Fibroblast of skin of right quadriceps (primary cell): ENCODE measurements around the gene MAP3K2.
A peak's percentile ranks its signal among the peaks of the same experiment; 100 is the strongest.
"Not testable (repeated sequence)": the region's sequence is repeated elsewhere in the genome, so short reads cannot be mapped to it uniquely, and the experiment has no call there.

Source experiments
- DNase-seq: peaks from one replicate; pipeline ENCODE4 v3.0.0-alpha.2; 2013

The MAP3K2 gene

GRCh38 chr2:127379712-127380355 lies 7.9 kb downstream of the MAP3K2 start:
- DNase-seq: no peak

DNA sequence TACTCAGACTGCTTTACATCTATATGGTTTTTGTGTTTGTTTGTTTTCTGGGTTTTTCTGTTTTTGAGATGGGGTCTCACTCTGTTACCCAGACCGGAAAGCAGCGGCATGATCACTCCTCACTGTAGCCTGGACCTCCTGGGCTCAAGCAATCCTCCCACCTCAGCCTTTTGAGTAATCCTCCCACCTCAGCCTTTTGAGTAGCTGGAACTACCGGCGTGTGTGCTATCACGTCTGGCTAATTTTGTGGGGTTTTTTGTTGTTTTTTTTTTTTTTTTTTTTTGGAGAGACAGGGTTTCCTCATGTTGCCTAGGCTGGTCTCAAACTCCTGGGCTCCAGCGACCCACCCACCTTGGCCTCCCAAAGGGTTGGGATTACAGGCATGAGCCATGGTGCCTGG lies 9.1 kb downstream of the MAP3K2 start:
- no peak for DNase-seq

DNA sequence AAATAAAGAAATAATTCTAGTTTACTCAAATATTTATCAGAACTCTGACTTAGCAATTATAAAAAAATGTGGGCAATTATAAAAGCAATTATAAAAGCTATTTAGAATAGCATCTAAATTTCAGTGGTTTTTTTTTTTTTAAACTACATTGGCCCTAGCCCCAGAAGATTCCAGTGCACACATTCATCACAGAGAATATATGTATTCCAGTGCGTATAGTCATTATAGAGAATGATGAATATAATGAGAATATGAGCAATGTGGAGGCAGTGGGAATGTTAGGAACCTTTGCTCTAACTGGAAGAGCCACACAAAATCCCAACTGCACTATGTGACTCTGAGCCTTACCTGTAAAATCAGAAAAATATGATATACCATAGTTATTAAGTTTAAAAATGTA lies 10.5 kb downstream of the MAP3K2 start:
- DNase-seq: peak; percentile 51

DNA sequence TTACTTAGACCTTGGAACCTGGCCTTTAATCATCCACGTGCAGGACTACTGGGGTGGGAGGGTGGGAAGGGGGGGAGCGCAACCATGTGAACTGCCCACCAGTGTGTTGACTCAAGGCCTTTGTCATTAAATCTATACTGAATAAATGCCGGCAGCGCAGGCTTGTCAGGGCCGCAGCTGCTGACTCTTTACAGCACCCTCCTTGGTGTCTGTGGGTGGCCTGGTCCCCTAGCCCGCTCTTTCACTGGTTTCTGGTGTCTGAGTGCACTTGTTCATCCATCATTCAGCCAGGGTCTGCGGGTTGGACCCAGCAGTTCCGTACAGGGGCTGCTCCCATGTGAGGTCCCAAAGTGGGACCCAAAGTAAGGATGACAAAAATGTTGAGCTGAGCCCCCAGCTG lies 11.5 kb downstream of the MAP3K2 start:
- no peak for DNase-seq

- DNase-seq: no peak
These were observed 14.3 kb downstream of the MAP3K2 start for GRCh38 chr2:127373362-127374083.

GRCh38 chr2:127371037-127371436 lies 16.7 kb downstream of the MAP3K2 start:
- no peak for DNase-seq

DNA sequence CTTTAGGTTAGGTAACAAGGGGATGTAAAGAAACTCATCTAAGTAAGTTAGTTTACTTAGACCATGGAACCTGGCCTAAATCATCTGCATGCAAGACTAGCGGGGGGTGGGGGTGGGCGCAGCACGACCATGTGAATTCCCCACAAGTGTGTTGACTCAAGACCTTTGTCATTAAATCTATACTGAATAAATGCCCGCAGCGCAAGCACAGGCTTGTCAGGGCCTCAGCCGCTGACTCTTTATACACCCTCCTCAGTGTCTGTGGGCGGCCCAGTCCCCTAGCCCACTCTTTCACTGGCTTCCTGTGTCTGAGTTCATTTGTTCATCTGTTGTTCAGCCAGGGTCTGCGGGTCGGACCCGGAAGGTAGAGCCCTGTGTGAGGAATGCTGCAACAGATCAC lies 17.8 kb downstream of the MAP3K2 start:
- no peak for DNase-seq

- DNase-seq: peak; percentile 52
These were observed 22.5 kb downstream of the MAP3K2 start for GRCh38 chr2:127365211-127365643.

DNA sequence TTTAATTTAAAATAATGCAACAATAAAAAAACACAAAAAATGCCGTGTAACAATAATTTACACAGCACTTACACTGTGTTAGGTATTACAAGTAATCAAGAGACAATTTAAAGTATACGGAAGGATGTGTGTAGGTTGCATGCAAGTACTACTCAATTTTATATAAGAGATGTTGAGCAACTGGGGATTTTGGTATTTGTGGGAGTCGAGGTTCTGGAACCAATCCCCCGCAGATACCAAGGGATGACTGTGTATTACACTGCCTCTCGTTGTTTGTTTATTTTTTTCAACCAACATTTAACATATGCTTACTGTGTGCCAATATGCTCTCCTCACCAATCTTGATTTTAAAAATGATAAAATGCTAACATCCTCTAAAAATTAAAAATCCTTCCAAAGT lies 24.8 kb downstream of the MAP3K2 start:
- peak; percentile 33 for DNase-seq

- DNase-seq: peak; percentile 24
These were observed 25.6 kb downstream of the MAP3K2 start for GRCh38 chr2:127361929-127362885.

- no peak for DNase-seq
These were observed 27.5 kb downstream of the MAP3K2 start for GRCh38 chr2:127360242-127360641.

DNA sequence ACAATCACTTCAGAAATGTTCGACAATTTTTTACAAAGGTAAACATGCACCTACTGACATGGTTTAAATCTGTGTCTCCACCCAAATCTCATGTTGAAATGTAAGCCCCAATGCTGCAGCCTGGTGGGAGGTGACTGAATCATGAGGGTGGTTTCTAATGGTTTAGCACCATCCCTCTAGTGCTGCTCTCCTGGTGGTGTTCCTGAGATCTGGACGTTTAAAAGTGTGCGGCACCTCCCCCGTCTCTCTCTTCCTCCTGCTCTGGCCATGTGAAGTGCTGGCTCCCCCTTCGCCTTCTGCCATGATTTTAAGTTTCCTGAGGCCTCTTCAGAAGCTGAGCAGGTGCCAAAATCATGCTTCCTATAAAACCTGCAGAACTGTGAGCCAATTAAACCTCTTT lies 28.3 kb downstream of the MAP3K2 start:
- no peak for DNase-seq

DNA sequence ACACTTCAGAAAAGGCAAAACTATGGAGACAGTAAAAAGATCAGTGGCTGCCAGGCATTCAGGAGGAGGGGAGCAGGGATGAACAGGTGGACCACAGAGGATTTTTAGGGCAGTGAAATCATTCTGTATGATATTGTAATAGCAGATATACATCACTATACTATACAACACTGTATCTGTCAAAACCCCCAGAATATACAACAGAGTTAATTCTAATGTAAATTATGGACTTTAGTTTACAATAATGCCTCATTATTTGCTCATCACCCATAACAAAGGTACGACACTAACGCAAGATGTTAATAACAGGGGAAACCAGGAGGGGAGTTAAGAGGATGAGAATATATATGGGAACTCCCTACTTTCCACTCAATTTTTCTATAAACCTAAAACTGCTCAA lies 28.8 kb downstream of the MAP3K2 start:
- no peak for DNase-seq

- no peak for DNase-seq
These were observed 29.7 kb downstream of the MAP3K2 start for GRCh38 chr2:127358044-127358443.

- DNase-seq: no peak
These were observed 30.2 kb downstream of the MAP3K2 start for GRCh38 chr2:127357591-127357990.

- peak; percentile 17 for DNase-seq
These were observed 31.2 kb downstream of the MAP3K2 start for GRCh38 chr2:127356531-127356930.

DNA sequence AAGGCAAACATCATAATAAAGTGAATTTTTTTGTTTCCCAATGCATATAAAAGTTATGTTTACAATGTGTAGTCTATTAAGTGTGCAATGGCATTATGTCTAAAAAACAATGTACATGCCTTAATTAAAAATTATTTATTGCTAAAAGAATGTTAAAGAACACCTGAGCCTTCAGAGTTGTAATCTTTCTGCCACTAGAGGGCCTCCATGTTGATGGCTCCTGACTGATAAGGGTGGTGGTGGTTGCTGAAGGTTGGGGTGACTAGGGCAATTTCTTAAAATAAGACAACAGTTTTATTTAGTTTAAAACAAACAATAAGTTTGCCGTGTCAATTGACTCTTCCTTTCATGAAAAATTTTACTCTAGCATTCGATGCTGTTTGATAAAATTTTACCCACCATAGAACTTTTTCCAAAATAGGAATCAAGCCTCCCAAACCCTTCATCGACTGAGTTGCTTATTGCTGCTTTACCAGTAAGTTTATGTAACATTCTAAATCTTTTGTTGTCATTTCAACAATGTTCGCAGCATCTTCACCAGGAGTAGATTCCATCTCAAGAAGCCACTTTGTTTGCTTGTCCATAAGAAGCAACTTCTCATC lies 32.3 kb downstream of the MAP3K2 start:
- DNase-seq: no peak

GRCh38 chr2:127353873-127354676 lies 33.7 kb downstream of the MAP3K2 start:
- not testable (repeated sequence) for DNase-seq

- DNase-seq: not testable (repeated sequence)
These were observed 34.6 kb downstream of the MAP3K2 start for GRCh38 chr2:127353223-127353622.

DNA sequence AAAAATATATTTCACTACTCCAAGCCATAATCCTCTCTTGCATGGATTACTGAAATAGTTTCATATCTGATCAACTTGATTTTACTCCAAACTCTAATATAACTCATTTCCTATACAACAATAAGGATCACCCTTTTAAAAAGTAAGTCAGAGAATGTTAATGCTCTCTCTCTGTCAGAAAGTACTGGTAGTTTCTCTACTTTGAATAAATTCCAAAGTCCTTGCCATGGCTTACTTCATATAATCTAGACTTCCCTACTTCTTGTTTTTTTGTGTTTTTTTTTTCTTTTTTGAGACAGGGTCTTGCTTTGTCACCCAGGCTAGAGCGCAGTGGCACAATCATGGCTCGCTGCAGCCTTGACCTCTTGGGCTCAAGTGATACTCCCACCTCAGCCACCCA lies 36.2 kb downstream of the MAP3K2 start:
- DNase-seq: no peak

DNA sequence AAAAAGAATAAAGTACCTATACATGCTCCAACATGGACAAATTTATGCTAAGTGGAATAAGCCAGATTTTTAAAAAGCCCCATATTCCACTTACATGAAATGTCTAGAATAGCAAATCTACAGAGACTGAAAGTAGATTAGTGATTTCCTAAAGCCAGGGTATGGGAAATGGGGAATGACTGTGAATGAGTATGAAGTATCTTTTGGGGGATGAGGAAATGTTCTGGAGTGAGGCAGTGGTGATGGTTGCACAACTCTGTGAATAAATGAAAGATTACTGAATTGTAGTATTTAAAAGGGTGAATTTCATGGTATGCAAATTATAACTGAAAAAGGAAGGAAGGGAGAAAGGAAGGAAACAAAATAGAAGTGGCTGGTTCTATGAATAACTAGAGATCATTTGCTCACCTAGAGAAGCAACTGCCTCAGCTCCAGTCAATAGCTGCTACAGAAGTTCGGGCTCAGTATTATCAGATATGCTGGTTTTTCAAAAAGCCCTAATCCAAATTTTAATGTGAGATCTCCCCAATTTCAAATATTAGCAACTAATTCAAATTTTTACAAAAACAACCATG lies 39.3 kb downstream of the MAP3K2 start:
- no peak for DNase-seq
